SIG-M5 treated with dmso at 0.1 percent for 504 hours (cell line): ENCODE results near the gene UBL5.

Source experiments
- DNase-seq: peaks from one replicate; lab custom pipeline; 2025; ENCODE audit not compliant: unreplicated experiment; lab: John Stamatoyannopoulos, UW

UBL5 gene

GRCh38 chr19:9849791-9850190, 22.1 kb downstream of the UBL5 start:
- DNase-seq: no peak

DNA sequence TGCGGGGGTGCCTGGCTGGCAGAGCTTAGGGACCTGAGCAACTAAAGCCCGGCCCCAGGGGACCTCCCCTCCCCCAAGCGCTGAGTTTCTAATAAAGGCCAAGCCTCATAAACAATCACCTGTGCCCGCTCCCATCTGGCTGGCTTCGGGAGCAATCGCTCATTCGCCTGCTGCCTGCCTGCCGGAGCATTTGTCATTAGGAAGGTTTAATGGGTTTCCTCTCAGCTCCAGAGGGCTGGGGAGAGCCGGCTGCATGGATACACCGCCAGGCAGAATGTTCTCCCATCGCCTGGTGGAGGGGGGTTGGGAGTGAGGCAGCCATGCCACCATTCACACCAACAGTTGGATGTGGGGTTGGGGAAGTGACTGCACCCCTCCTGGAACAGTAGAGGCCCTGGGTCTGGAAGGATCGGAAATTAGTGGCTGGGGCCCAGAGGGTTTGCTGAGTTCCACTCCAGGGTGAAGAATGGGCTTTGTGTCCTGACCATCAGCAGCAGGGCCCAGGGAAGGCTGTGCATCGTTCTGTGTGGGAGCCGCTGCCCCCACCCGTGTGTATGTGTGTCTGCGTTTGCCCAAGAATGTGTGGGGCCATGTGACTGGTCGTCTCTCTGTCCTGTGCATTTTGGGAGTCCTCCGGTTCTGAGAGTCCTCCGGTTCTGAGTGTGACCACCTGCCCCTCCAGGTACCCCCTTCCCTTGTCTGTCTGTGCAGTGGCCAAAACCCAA, 22.7 kb downstream of the UBL5 start:
- no peak for DNase-seq

- DNase-seq: no peak
Measured at GRCh38 chr19:9854282-9854846, 26.6 kb downstream of the UBL5 start.

DNA sequence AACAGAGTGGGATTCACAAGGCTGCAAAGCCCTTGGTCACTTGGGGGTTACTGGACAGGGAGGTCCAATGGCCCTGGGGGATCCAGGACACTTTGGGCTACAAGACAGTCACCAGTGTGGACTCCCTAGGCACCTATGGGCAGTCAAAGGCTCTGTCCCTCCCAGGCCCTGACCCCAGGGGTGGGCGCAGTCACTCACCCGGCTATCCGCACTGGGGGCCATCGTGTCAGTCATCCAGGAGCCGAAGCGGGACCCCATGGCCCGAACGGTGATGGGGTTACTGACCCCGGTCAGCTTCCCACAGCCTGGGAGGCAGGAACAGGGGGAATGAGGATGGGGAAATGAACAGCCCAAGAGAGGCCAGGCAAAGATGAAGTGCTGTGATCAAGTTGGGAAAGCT, 28.9 kb downstream of the UBL5 start:
- DNase-seq: no peak

DNA sequence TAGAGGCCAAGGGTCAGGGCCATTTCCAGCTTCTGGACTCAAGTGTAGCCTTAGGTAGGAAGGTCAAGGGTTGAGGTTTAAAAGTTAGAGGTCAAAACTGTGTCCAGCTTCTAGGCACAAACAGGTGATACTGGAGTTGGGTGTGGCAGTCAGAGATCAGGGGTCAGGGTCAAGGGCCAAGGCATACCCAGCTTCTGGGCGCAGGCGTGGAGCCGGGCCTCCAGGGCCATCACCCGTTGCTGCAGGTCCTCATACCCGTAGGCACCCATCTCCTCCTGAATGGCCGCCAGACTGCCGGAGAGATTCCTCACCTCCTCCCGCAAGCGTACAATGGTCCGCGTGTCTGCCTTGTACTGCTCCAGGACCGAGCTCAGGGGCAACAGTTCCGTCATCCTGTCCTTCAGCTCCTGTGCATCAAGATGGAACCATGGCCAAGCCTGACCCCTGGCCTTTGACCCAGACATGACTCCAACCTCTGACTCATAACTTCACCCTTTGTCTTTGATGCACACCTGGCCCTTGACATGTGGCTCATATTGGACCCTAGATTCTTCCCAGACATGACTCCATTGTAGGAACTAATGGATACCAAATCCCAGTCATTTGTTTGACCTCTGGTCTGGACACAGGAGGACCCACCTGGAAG, 29.5 kb downstream of the UBL5 start:
- no peak for DNase-seq

DNA sequence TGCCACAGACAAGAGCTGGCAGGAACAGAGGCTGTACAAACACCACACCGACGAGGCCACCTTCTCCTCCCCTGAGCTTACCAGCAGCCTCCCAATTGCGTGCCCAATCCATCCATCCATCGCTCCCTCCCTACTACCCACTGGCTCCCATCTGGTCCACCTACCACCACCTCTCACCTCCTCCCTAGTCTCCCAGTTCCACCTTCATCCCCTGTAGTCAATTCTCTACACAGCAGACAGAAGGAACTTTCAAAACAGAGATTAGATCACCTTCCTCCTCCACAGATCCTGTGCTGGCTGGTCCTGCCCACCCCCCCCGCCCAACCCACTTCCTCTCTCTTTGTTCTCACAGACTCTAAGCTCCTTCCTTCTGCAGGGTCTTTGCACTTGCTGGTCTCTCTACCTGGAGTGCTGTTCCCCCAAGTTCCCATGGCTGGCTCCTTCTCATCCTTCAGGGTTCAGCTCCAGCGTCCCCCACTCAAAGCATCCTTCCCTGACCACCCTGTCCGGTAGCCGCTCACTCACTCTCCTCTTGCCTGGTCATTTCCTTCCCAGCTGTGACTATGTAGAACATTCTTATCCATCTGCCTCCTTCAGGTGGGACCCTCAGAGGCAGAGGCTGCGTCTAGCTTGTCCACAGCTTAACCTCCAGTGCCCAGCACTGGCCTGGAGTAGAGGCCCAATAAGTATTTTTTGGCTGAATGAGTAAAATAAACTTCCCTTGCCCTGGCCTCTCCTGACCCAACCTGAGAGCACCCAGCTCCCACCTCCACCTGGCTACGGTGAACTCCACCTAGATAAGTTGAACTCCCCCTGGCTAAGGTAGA, 30.4 kb downstream of the UBL5 start:
- peak; percentile 28 for DNase-seq

GRCh38 chr19:9858766-9859165, 31.0 kb downstream of the UBL5 start:
- no peak for DNase-seq

GRCh38 chr19:9860407-9860806, 32.7 kb downstream of the UBL5 start:
- no peak for DNase-seq

- DNase-seq: no peak
Measured at GRCh38 chr19:9861503-9861902, 33.8 kb downstream of the UBL5 start.

DNA sequence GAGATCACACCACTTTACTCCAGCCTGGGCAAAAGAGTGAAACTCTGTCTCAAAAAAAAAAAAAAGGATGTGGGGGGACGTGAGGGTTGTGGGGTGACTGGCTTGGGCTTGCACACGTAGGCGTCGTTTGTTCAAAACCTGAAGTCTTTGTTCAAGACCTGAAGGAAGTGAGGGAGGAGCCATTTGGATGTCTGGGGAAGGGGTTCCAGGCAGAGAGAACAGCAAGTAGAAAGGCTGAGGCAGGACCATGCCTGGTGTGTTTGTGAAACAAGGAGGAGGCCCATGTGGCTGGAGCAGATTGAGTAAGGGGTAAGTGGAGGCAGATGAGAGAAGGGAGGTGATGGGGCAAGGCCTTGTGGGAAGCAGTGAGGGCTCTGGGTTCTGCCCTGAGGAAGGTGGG, 35.2 kb downstream of the UBL5 start:
- DNase-seq: no peak

DNA sequence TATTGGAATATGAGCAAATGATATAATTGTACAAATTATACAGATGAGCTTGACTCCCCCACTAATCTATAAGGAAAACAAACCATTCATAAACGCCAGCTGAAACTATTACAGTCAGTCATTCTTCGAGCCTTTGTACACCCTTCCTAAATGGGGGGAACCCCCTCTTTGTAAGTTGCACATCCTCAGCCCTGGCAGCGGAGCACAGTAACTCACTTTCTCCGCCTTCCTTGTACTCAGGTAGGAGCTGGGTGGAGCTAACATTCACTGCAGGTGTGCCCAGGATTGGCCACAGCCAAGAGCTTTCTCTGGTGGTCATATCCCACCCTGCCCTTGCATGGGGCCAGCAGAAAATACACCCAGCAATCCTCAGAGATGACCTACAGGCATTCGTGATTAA, 36.0 kb downstream of the UBL5 start:
- no peak for DNase-seq

GRCh38 chr19:9865732-9866501, 38.2 kb downstream of the UBL5 start:
- DNase-seq: no peak

GRCh38 chr19:9868983-9869617, 41.4 kb downstream of the UBL5 start:
- DNase-seq: no peak

DNA sequence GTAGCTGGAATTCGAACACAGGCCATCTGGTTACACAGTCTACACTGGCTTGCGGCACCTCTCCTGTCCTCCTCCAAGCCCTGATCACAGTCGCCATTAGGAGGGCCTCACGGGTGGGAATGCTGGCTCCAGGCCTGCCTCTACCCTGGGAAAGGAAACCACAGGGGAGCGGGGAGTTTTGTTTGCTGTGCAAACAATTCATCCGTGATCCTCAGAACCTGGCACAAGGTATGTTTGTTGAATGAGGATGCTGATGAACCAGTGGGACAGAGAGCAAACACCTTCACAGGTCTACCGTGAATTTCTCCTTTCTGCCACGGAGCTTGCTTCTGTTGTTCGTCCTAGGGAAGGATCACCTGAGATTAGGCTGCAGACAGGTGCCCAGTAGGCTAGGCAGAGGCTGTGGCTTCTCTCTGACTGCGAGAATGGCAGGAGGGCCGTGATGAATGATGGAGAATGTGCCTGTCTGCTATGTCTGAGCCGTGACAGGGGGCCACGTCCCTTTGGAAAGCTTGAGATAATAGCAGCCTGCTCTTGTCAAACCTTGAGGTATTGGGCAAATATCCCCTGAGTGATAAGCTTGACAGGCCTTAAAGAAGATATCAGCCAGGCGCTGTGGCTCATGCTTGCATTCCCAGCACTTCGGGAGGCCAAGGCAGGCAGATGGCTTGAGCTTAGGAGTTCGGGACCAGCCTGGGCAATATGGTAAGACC, 44.1 kb downstream of the UBL5 start:
- no peak for DNase-seq

- DNase-seq: no peak
Measured at GRCh38 chr19:9872618-9873242, 45.0 kb downstream of the UBL5 start.

DNA sequence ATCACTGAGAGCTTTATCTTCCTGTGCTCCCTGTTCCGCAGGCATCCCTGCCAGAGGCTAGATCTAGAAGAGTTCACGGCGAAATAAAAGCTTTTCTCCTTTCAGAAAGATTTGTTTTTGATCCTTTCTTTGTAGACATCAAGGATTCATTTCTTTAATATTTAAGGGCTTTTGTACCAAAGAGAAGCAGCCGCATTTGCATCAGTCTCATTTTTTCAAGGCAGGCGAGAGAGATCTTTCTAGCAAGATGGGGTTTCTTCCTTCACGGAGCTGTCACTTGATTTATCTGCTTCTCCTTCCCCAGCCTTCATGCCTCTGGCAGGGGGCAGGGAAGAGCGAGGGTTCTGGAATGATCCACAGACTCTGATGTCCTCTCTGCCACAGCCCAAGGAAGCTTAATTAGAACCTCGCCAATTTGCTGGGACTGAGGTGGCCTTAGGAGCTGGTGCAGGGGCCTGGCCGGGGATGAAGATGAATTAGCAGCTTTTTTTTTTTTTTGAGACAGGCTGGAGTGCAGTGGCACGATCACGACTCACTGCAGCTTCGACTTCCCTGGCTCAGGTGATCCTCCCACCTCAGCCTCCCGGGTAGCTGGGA, 47.4 kb downstream of the UBL5 start:
- no peak for DNase-seq

DNA sequence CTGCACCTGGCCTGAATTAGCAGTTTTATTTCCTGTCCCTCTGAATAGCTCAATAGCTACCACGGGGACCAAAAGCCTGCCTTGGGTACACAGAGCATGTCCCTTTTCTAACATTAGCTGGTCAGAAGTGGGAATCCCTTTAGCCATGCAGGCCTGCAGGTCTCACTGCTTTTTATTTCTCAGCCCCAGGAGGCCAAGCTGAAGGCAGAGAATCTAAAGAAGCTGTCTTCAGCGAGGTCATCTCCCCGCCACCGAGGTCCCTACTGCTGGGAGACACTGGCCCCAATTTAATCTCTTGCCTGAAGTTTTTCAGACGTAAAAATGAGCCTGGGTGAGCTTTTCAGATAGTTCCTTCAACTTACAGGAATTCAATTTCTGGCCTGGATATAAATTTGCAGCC, 48.1 kb downstream of the UBL5 start:
- no peak for DNase-seq

GRCh38 chr19:9877780-9878510, 50.2 kb downstream of the UBL5 start:
- DNase-seq: no peak
